CD14-positive monocyte (primary cell): ENCODE measurements around the gene SPECC1L. TPM values are rescaled to one million over a fixed set of nuclear protein-coding genes. Genes with fewer than 3 reads are reported as not detected.
"Not testable (repeated sequence)": the region's sequence is repeated elsewhere in the genome, so short reads cannot be mapped to it uniquely, and the experiment has no call there.

ENCODE experiments used
- DNase-seq, 3 donors: peaks; one replicate each; pipeline ENCODE4 v3.0.0-alpha.2; 2011 to 2022
- H2AFZ ChIP-seq: 2 replicates; pipeline ENCODE4 v1.6.0; 2012; ENCODE audit warnings: mild to moderate bottlenecking, low read depth, low read length, inconsistent platforms; ENCODE audit not compliant: insufficient read depth, poor library complexity, severe bottlenecking
- H3K27ac ChIP-seq, 2 donors: 1 replicate in 1 of 2; 2 replicates in 1 of 2; pipeline ENCODE4 v1.5.1; 2012 to 2013; ENCODE audit warnings: low read length in 2 of 2, control low read depth in 1 of 2, inconsistent platforms in 1 of 2, low read depth in 1 of 2, mild to moderate bottlenecking in 1 of 2
- H3K27me3 ChIP-seq, 2 donors: one replicate each; pipeline versions ENCODE4 v1.6.0 to v1.6.1; 2011 to 2013; ENCODE audit warnings: low read length in 2 of 2; ENCODE audit not compliant: control insufficient read depth in 2 of 2, insufficient read depth in 2 of 2
- H3K36me3 ChIP-seq, 2 donors: replicated peaks in 1 of 2; 1 replicate in 1 of 2; 2 replicates in 1 of 2; pipeline versions ENCODE4 v1.5.1 to v1.6.1; 2012 to 2013; ENCODE audit warnings: low read length in 2 of 2, control low read depth in 1 of 2, inconsistent platforms in 1 of 2, mild to moderate bottlenecking in 1 of 2; ENCODE audit not compliant: insufficient read depth in 2 of 2, control insufficient read depth in 1 of 2
- H3K4me1 ChIP-seq, 2 donors: 1 replicate in 1 of 2; 2 replicates in 1 of 2; pipeline versions ENCODE4 v1.5.1 to v1.6.1; 2012 to 2013; ENCODE audit warnings: low read length in 2 of 2, control low read depth in 1 of 2, inconsistent platforms in 1 of 2, mild to moderate bottlenecking in 1 of 2, moderate library complexity in 1 of 2; ENCODE audit not compliant: insufficient read depth in 2 of 2, control insufficient read depth in 1 of 2
- H3K4me2 ChIP-seq: replicated peaks from 2 replicates; pipeline ENCODE3; 2012; ENCODE audit warnings: low read length, moderate library complexity, mild to moderate bottlenecking; ENCODE audit not compliant: poor library complexity, severe bottlenecking; ENCODE audit errors: extremely low read depth
- H3K4me3 ChIP-seq, 3 experiments: fragments of 200-600 bp in 1 of 3; sonication (generic) in 1 of 3; replicated peaks in 1 of 3; 1 replicate in 2 of 3; 2 replicates in 1 of 3; pipeline ENCODE4 v1.5.1; 2011 to 2013; ENCODE audit warnings: low read length in 3 of 3, mild to moderate bottlenecking in 3 of 3, control low read depth in 2 of 3, low read depth in 2 of 3, inconsistent platforms in 1 of 3, moderate library complexity in 1 of 3
- H3K79me2 ChIP-seq: 2 replicates; pipeline ENCODE4 v1.6.0; 2012; ENCODE audit warnings: mild to moderate bottlenecking, control low read depth, inconsistent platforms, low read length, moderate library complexity; ENCODE audit not compliant: insufficient read depth
- H3K9ac ChIP-seq: 2 replicates; pipeline ENCODE4 v1.6.0; 2017; ENCODE audit warnings: low read length, mild to moderate bottlenecking; ENCODE audit not compliant: insufficient read depth, poor library complexity, severe bottlenecking
- H3K9me3 ChIP-seq, 2 donors: replicated peaks in 1 of 2; 1 replicate in 1 of 2; 2 replicates in 1 of 2; pipeline versions ENCODE4 v1.5.1 to v1.6.1; 2012 to 2013; ENCODE audit warnings: low read length in 2 of 2, control low read depth in 1 of 2; ENCODE audit not compliant: control insufficient read depth in 1 of 2, insufficient read depth in 1 of 2
- H4K20me1 ChIP-seq: 2 replicates; pipeline ENCODE4 v1.6.0; 2012; ENCODE audit warnings: mild to moderate bottlenecking, low read length, control low read depth, moderate library complexity; ENCODE audit not compliant: insufficient read depth
- H3K27ac Mint-ChIP-seq, 7 donors: one replicate each; pipeline ENCODE4 v1.8.0; 2020; ENCODE audit warnings: mild to moderate bottlenecking in 7 of 7, mixed read lengths in 7 of 7, moderate library complexity in 6 of 7, inconsistent platforms in 2 of 7
- H3K27me3 Mint-ChIP-seq, 3 donors: one replicate each; pipeline ENCODE4 v1.8.0; 2021 to 2022; ENCODE audit warnings: low read depth in 3 of 3, mild to moderate bottlenecking in 3 of 3, mixed read lengths in 3 of 3, moderate library complexity in 3 of 3, inconsistent platforms in 1 of 3
- H3K36me3 Mint-ChIP-seq, 2 donors: one replicate each; pipeline ENCODE4 v1.8.0; 2020; ENCODE audit warnings: mixed read lengths in 2 of 2, inconsistent platforms in 1 of 2, mild to moderate bottlenecking in 1 of 2
- H3K4me1 Mint-ChIP-seq: one replicate; pipeline ENCODE4 v1.8.0; 2020; ENCODE audit warnings: mild to moderate bottlenecking, mixed read lengths
- H3K4me3 Mint-ChIP-seq, 2 donors: one replicate each; pipeline ENCODE4 v1.8.0; 2020; ENCODE audit warnings: mild to moderate bottlenecking in 2 of 2, mixed read lengths in 2 of 2, moderate library complexity in 1 of 2
- H3K9me3 Mint-ChIP-seq, 7 donors: one replicate each; pipeline ENCODE4 v1.8.0; 2020 to 2022; ENCODE audit warnings: mixed read lengths in 7 of 7, mild to moderate bottlenecking in 6 of 7, moderate library complexity in 6 of 7, inconsistent platforms in 2 of 7
- CTCF ChIP-seq: fragments of 200-600 bp; IDR thresholded peaks from one replicate; pipeline ENCODE4 v1.8.0; 2022; ENCODE audit warnings: antibody characterized with exemption, mild to moderate bottlenecking
- WGBS: methylation state at CpG from one replicate; pipeline ENCODE4 v1.1.5; 2013; ENCODE audit warnings: missing lambda C conversion rate; ENCODE audit not compliant: insufficient coverage; 5-methylcytosine and 5-hydroxymethylcytosine counted together
- intact Hi-C, 2 donors: fragments of 100-400 bp; cut with micrococcal nuclease; formaldehyde crosslinking; loops; one replicate each; pipeline versions ENCODE4 v1.15.0 to v1.15.1; 2023
- polyA plus RNA-seq, 3 donors: library from polyadenylated mRNA; depleted of rRNA in 1 of 3; unstranded in 2 of 3; stranded (reverse) in 1 of 3; fragments of 300-500 nt in 2 of 3; fragments of >200 nt in 1 of 3; fragmentation: Illumina TruSeq in 2 of 3; gene quantifications; 1 replicate in 2 of 3; 2 replicates in 1 of 3; pipeline ENCODE4 v1.2.3, GENCODE V29; 2012 to 2021

The SPECC1L gene
- polyA plus RNA-seq, 3 donors: 2.5 to 7.2 (median 4.9) TPM

DNA sequence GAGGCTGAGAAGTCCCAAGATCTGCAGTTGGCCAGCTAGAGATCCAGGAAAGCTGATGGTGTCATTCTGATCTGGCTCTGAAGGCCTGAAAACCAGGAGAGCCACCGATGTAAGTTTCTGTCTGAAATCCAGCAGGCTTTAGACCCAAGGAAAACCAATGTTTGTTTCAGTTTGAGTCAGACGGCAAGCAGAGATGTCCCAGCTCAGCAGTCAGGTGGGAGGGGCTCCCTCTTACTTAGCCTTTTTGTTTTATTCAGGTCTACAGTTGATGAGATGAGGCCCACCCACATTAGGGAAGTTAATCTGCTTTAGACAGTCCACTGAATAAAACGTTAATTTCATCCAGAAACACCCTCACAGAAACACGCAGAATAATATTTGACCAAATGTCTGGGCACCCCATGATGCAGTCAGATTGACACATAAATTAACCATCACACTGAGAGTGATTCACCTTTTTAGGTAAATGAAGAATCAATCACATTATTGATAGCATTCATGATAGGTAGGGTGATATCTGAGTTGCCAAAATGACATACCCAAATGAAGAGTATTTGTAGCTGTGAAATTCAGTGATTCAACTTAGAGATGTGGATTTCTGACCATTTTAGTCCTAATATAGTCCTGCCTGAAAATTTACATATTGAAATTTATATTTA lies 28.0 kb downstream of the SPECC1L start:
- Mint-ChIP-seq H3K4me1 (peaks cover 46% of the 10 kb centered on the region), H3K36me3 (peaks cover 3 to 14% of the 10 kb centered on the region in 2 donors)
- H3K4me3 ChIP-seq, H3K36me3 ChIP-seq, H3K9me3 ChIP-seq, DNase-seq, H3K4me2 ChIP-seq, H3K4me3 Mint-ChIP-seq, H3K27me3 ChIP-seq, intact Hi-C loops, H3K27ac ChIP-seq, H2AFZ ChIP-seq, H3K9me3 Mint-ChIP-seq, H3K9ac ChIP-seq, H3K27ac Mint-ChIP-seq, H3K27me3 Mint-ChIP-seq: not testable (repeated sequence)
- Histone ChIP-seq H4K20me1 (peaks cover 10% of the 10 kb centered on the region), H3K4me1 (peaks cover 17 to 18% of the 10 kb centered on the region in 2 donors), H3K79me2 (peaks cover 34% of the 10 kb centered on the region)
- 20% methylated on average over 1 of the region's 4 CpGs for WGBS

DNA sequence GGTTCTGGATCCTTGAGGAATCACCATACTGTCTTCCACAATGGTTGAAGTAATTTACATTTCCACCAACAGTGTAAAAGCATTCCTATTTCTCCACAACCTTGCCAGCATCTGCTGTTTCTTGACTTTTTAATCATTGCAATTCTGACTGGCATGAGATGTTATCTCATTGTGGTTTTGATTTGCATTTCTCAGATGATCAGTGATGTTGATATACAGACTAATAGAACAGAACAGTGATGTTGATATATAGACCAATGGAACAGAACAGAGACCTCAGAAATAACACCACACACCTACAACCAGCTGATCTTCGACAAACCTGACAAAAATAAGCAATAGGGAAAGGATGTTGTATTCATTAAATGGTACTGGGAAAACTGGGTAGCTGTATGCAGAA lies 29.9 kb downstream of the SPECC1L start:
- not testable (repeated sequence) for H3K27ac Mint-ChIP-seq, H3K4me3 Mint-ChIP-seq

DNA sequence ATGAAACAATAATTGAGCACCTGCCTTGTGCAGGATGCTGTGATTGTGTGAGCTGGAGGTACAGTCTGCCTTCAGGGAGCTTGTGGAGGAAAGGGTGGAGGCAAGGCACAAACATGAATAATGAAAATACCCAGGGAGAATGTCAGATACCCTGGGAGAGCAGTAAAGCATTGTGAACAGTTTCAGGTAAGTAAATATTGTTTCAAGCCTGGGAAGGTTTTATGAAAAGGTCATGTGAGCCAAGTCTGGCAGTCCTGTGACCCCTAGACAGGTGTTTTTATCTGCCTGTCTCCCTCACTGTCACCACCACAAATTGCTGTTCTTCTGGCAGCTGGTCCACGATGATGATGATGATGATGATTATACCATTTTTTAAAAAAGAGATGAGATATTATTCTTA lies 32.0 kb downstream of the SPECC1L start:
- WGBS: no CpG with 5 or more reads among the region's 1 CpG
- no peak for TF ChIP-seq CTCF
- intact Hi-C loops: no loop called here
- H3K27ac Mint-ChIP-seq: peak overlapping the region in 6 of 7 donors; percentile 2 to 81 (median 54)
- no peak overlapping the region for H2AFZ ChIP-seq
- H3K79me2 ChIP-seq: peaks cover 55% of the 10 kb centered on the region
- H3K36me3 Mint-ChIP-seq: peaks cover 28 to 33% of the 10 kb centered on the region in 2 donors
- no peak overlapping the region for H3K9ac ChIP-seq
- peaks cover 26 to 31% of the 10 kb centered on the region in 2 donors for H3K4me1 ChIP-seq
- H3K4me1 Mint-ChIP-seq: peaks cover 51% of the 10 kb centered on the region
- peaks cover 12% of the 10 kb centered on the region for H4K20me1 ChIP-seq
- no peaks in the 10 kb centered on the region for H3K9me3 Mint-ChIP-seq
- no peak overlapping the region for H3K4me3 Mint-ChIP-seq
- H3K4me2 ChIP-seq: no peak overlapping the region
- peaks cover 17 to 32% of the 10 kb centered on the region in 2 donors for H3K36me3 ChIP-seq
- H3K27me3 Mint-ChIP-seq: no peaks in the 10 kb centered on the region
- H3K27ac ChIP-seq: peak overlapping the region in 1 of 2 donors; percentile 45
- no peaks in the 10 kb centered on the region for H3K27me3 ChIP-seq
- DNase-seq: no peak
- no peaks in the 10 kb centered on the region for H3K9me3 ChIP-seq
- H3K4me3 ChIP-seq: no peak overlapping the region

More for the DNA sequence above, 29.9 kb downstream of the SPECC1L start:
- H3K4me2 ChIP-seq, intact Hi-C loops, H3K27me3 Mint-ChIP-seq, H3K9ac ChIP-seq, H3K27me3 ChIP-seq, H3K9me3 Mint-ChIP-seq, DNase-seq, H3K9me3 ChIP-seq, H2AFZ ChIP-seq, H3K27ac ChIP-seq, H3K4me3 ChIP-seq: not testable (repeated sequence)
- Histone ChIP-seq H3K79me2 (peaks cover 42% of the 10 kb centered on the region), H3K4me1 (peaks cover 26 to 31% of the 10 kb centered on the region in 2 donors), H3K36me3 (peaks cover 4 to 14% of the 10 kb centered on the region in 2 donors), H4K20me1 (peaks cover 12% of the 10 kb centered on the region)
- WGBS: no CpG with 5 or more reads among the region's 1 CpG
- H3K4me1 Mint-ChIP-seq: peaks cover 60% of the 10 kb centered on the region
- H3K36me3 Mint-ChIP-seq: peaks cover 15 to 26% of the 10 kb centered on the region in 2 donors
